HepG2 (cell line): ENCODE data around the gene LAMB4. TPM values are rescaled to one million over a fixed set of nuclear protein-coding genes. Genes with fewer than 3 reads are reported as not detected.

Source experiments
- ATAC-seq: fragments of 200-7000 bp; cut with Tn5 transposase; 3 replicates; pipeline ENCODE4 v1.9.1; 2020; ENCODE audit warnings: mild to moderate bottlenecking, moderate library complexity
- BruUV-seq: library from RNA; stranded (reverse); fragments of 400-500 nt; replicated peaks from 2 replicates; lab custom pipeline; 2021; lab: Mats Ljungman, UMichigan
- CTCF ChIA-PET: fragments of 300-600 bp; formaldehyde crosslinking; extraction: SDS; loops from one replicate; lab custom pipeline; 2021; ENCODE audit warnings: low total read pairs, inconsistent platforms, low intra/inter-chr PET ratio; lab: Yijun Ruan, JAX
- POLR2A ChIA-PET: fragments of 350-600 bp; sonication (Branson Sonifier 250); formaldehyde crosslinking; loops from one replicate; lab custom pipeline; 2020; ENCODE audit warnings: antibody characterized with exemption, inconsistent platforms; lab: Yijun Ruan, JAX
- DNase-seq: peaks from one replicate; pipeline ENCODE4 v3.0.0-alpha.2; 2015; ENCODE audit warnings: low spot score
- FAIRE-seq: peaks from 3 replicates; lab custom pipeline; 2011; peaks lifted over from hg19 to GRCh38; lab: Jason Lieb, UNC
- H2AFZ ChIP-seq: one replicate; pipeline ENCODE4 v1.6.1; 2011; ENCODE audit warnings: low read length, inconsistent platforms
- H3K27ac ChIP-seq: fragments of 300-600 bp; 3 replicates; pipeline ENCODE4 v1.8.0; 2011; ENCODE audit warnings: mixed run types, mild to moderate bottlenecking, mixed read lengths, low read length, inconsistent platforms; ENCODE audit not compliant: insufficient read depth; ENCODE audit errors: extremely low read length
- H3K27me3 ChIP-seq, 2 experiments: fragments of 200-600 bp in 1 of 2; 2 replicates in 1 of 2; 3 replicates in 1 of 2; pipeline versions ENCODE4 v1.6.0 to v1.8.0; 2011; ENCODE audit warnings: low read length in 2 of 2, mild to moderate bottlenecking in 2 of 2, moderate library complexity in 2 of 2, inconsistent platforms in 1 of 2; ENCODE audit not compliant: insufficient read depth in 2 of 2, control insufficient read depth in 1 of 2
- H3K36me3 ChIP-seq, 2 experiments: fragments of 200-600 bp in 1 of 2; replicated peaks in 1 of 2; 2 replicates in 1 of 2; 3 replicates in 1 of 2; pipeline versions ENCODE4 v1.5.1 to v1.8.0; 2011; ENCODE audit warnings: low read length in 2 of 2, inconsistent platforms in 1 of 2; ENCODE audit not compliant: insufficient read depth in 2 of 2, control insufficient read depth in 1 of 2
- H3K4me1 ChIP-seq: 2 replicates; pipeline ENCODE4 v1.5.1; 2012; ENCODE audit warnings: low read length, inconsistent platforms; ENCODE audit not compliant: insufficient read depth
- H3K4me2 ChIP-seq: 2 replicates; pipeline ENCODE4 v1.6.0; 2011; ENCODE audit warnings: low read depth, low read length, inconsistent platforms
- H3K4me3 ChIP-seq, 3 experiments: fragments of 200-600 bp in 1 of 3; sonication (generic), shearing (Covaris generic) in 1 of 3; replicated peaks in 1 of 3; 2 replicates each; pipeline ENCODE4 v1.5.1; 2011 to 2016; ENCODE audit warnings: low read length in 3 of 3, inconsistent platforms in 2 of 3, low read depth in 2 of 3, mild to moderate bottlenecking in 2 of 3, control low read depth in 1 of 3, mixed read lengths in 1 of 3; ENCODE audit not compliant: insufficient read depth in 1 of 3
- H3K79me2 ChIP-seq: one replicate; pipeline ENCODE4 v1.6.1; 2011; ENCODE audit warnings: low read length, inconsistent platforms; ENCODE audit not compliant: insufficient read depth
- H3K9ac ChIP-seq: 2 replicates; pipeline ENCODE4 v1.6.0; 2011; ENCODE audit warnings: mild to moderate bottlenecking, low read depth, low read length, inconsistent platforms; ENCODE audit not compliant: insufficient read depth
- H3K9me3 ChIP-seq: 2 replicates; pipeline ENCODE4 v1.5.1; 2012; ENCODE audit warnings: mild to moderate bottlenecking, low read length
- H4K20me1 ChIP-seq: 2 replicates; pipeline ENCODE4 v1.6.0; 2011; ENCODE audit warnings: inconsistent platforms, mild to moderate bottlenecking, low read length, moderate library complexity; ENCODE audit not compliant: insufficient read depth
- ELF1 ChIP-seq: sonication (generic); formaldehyde crosslinking; IDR thresholded peaks from 2 replicates; pipeline ENCODE4 v1.4.0; 2020; ENCODE audit warnings: missing genetic modification reagents
- SATB2 ChIP-seq: sonication (generic); formaldehyde crosslinking; IDR thresholded peaks from 2 replicates; pipeline ENCODE4 v1.5.0; 2020; ENCODE audit warnings: missing genetic modification reagents
- ZBTB7A ChIP-seq: sonication (generic); formaldehyde crosslinking; IDR thresholded peaks from 2 replicates; pipeline ENCODE4 v1.8.0; 2022; ENCODE audit warnings: mild to moderate bottlenecking, missing genetic modification reagents
- WGBS: methylation state at CpG from one replicate; pipeline ENCODE4 v1.1.6; 2017; ENCODE audit warnings: low lambda C conversion rate; 5-methylcytosine and 5-hydroxymethylcytosine counted together
- in situ Hi-C: cut with HindIII; loops from 2 replicates; pipeline ENCODE4 v1.10.0; 2017; ENCODE audit warnings: low pct_unique_long_range_greater_than_20kb; ENCODE audit not compliant: extremely low pct_ligation_motif_present
- intact Hi-C: fragments of 100-400 bp; cut with micrococcal nuclease; formaldehyde crosslinking; loops from one replicate; pipeline ENCODE4 v1.10.0; 2022; ENCODE audit not compliant: unreplicated experiment
- polyA plus RNA-seq, 8 experiments: library from polyadenylated mRNA; depleted of rRNA in 3 of 8; stranded (reverse) in 7 of 8; unstranded in 1 of 8; fragments of >200 nt; fragmentation: Illumina TruSeq in 4 of 8; extraction: Trizol in 4 of 8; gene quantifications; 2 replicates each; pipeline versions ENCODE4 v1.2.1 to v1.2.3, GENCODE V29; 2011 to 2016; ENCODE audit warnings: low read depth in 4 of 8, missing spikeins in 1 of 8, mixed read lengths in 1 of 8; ENCODE audit not compliant: insufficient read depth in 1 of 8
- total RNA-seq, 5 experiments: library from RNA; depleted of rRNA; stranded (reverse); fragments of >200 nt; fragmentation: Illumina TruSeq; extraction: Trizol; gene quantifications; 2 replicates each; pipeline ENCODE4 v1.2.3, GENCODE V29; 2016; ENCODE audit warnings: low read depth in 1 of 5
- TF ChIP-seq, protein P1 (sequence below): sonication (generic); formaldehyde crosslinking; IDR thresholded peaks from 2 replicates; pipeline ENCODE4 v1.4.0; 2020; ENCODE audit warnings: missing genetic modification reagents
- TF ChIP-seq, protein P2 (sequence below): sonication (generic); formaldehyde crosslinking; conservative IDR thresholded peaks from 2 replicates; pipeline ENCODE4 v1.4.0; 2020; ENCODE audit warnings: mild to moderate bottlenecking, missing genetic modification reagents, moderate library complexity
- TF ChIP-seq, protein P3 (sequence below): sonication (generic); formaldehyde crosslinking; IDR thresholded peaks from 2 replicates; pipeline ENCODE4 v1.4.0; 2020; ENCODE audit warnings: missing genetic modification reagents, borderline replicate concordance

The LAMB4 gene
- total and polyA plus RNA-seq, 2 of the 13 experiments (the other 11 are each of a cell fraction or from before 2014, with no cell fraction given) = 0.05 TPM; not detected in 1

DNA sequence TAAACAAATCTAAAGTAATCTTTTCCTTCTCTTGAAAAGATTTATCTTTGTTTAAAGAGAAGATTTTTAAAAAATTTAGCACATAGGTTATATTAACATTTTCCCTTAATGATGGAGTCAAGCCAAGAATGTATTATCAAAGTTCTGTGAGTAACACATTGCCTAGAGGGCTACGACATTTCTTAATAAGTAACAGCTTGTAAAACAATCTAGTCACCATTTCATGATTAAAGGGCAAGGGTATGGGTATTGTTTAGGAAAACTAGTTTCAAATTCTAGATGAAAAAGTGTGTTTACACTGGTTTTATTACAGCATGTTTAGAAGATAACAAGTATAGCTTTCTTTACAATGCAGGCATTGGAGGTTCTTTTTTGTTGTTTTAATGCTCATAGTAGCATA lies 28.6 kb upstream of the LAMB4 start:
- ChIA-PET POLR2A (no interaction called here), CTCF (no interaction called here)
- FAIRE-seq = no peak
- 7% methylated on average over 1 of the region's 1 CpG for WGBS
- intact Hi-C loops = no loop called here
- Histone ChIP-seq H4K20me1 (no peaks in the 10 kb centered on the region), H3K27me3 (no peaks in the 10 kb centered on the region), H3K27ac (no peak overlapping the region), H2AFZ (no peak overlapping the region), H3K4me2 (no peak overlapping the region), H3K9ac (no peak overlapping the region), H3K79me2 (no peaks in the 10 kb centered on the region), H3K4me3 (no peak overlapping the region), H3K4me1 (no peaks in the 10 kb centered on the region), H3K36me3 (no peaks in the 10 kb centered on the region), H3K9me3 (no peaks in the 10 kb centered on the region)
- no peak for DNase-seq
- in situ Hi-C loops = no loop called here
- no TSS peak for BruUV-seq
- no peak for ATAC-seq
- TF ChIP-seq ZBTB7A (CRISPR knock-in tag) (no peak), SATB2 (CRISPR knock-in tag) (no peak), ELF1 (CRISPR knock-in tag) (no peak)
- TF ChIP-seq, protein P1, sequence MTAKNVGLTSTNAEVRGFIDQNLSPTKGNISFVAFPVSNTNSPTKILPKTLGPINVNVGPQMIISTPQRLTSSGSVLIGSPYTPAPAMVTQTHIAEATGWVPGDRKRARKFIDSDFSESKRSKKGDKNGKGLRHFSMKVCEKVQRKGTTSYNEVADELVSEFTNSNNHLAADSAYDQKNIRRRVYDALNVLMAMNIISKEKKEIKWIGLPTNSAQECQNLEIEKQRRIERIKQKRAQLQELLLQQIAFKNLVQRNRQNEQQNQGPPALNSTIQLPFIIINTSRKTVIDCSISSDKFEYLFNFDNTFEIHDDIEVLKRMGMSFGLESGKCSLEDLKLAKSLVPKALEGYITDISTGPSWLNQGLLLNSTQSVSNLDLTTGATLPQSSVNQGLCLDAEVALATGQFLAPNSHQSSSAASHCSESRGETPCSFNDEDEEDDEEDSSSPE (CRISPR knock-in tag) = no peak
- TF ChIP-seq, protein P2, sequence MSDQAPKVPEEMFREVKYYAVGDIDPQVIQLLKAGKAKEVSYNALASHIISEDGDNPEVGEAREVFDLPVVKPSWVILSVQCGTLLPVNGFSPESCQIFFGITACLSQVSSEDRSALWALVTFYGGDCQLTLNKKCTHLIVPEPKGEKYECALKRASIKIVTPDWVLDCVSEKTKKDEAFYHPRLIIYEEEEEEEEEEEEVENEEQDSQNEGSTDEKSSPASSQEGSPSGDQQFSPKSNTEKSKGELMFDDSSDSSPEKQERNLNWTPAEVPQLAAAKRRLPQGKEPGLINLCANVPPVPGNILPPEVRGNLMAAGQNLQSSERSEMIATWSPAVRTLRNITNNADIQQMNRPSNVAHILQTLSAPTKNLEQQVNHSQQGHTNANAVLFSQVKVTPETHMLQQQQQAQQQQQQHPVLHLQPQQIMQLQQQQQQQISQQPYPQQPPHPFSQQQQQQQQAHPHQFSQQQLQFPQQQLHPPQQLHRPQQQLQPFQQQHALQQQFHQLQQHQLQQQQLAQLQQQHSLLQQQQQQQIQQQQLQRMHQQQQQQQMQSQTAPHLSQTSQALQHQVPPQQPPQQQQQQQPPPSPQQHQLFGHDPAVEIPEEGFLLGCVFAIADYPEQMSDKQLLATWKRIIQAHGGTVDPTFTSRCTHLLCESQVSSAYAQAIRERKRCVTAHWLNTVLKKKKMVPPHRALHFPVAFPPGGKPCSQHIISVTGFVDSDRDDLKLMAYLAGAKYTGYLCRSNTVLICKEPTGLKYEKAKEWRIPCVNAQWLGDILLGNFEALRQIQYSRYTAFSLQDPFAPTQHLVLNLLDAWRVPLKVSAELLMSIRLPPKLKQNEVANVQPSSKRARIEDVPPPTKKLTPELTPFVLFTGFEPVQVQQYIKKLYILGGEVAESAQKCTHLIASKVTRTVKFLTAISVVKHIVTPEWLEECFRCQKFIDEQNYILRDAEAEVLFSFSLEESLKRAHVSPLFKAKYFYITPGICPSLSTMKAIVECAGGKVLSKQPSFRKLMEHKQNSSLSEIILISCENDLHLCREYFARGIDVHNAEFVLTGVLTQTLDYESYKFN = no peak
- TF ChIP-seq, protein P3, sequence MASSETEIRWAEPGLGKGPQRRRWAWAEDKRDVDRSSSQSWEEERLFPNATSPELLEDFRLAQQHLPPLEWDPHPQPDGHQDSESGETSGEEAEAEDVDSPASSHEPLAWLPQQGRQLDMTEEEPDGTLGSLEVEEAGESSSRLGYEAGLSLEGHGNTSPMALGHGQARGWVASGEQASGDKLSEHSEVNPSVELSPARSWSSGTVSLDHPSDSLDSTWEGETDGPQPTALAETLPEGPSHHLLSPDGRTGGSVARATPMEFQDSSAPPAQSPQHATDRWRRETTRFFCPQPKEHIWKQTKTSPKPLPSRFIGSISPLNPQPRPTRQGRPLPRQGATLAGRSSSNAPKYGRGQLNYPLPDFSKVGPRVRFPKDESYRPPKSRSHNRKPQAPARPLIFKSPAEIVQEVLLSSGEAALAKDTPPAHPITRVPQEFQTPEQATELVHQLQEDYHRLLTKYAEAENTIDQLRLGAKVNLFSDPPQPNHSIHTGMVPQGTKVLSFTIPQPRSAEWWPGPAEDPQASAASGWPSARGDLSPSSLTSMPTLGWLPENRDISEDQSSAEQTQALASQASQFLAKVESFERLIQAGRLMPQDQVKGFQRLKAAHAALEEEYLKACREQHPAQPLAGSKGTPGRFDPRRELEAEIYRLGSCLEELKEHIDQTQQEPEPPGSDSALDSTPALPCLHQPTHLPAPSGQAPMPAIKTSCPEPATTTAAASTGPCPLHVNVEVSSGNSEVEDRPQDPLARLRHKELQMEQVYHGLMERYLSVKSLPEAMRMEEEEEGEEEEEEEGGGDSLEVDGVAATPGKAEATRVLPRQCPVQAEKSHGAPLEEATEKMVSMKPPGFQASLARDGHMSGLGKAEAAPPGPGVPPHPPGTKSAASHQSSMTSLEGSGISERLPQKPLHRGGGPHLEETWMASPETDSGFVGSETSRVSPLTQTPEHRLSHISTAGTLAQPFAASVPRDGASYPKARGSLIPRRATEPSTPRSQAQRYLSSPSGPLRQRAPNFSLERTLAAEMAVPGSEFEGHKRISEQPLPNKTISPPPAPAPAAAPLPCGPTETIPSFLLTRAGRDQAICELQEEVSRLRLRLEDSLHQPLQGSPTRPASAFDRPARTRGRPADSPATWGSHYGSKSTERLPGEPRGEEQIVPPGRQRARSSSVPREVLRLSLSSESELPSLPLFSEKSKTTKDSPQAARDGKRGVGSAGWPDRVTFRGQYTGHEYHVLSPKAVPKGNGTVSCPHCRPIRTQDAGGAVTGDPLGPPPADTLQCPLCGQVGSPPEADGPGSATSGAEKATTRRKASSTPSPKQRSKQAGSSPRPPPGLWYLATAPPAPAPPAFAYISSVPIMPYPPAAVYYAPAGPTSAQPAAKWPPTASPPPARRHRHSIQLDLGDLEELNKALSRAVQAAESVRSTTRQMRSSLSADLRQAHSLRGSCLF (CRISPR knock-in tag) = no peak
